Measurements from ENCODE around the gene SNRPA.
"Not testable (repeated sequence)": the region's sequence is repeated elsewhere in the genome, so short reads cannot be mapped to it uniquely, and the experiment has no call there.

Gene SNRPA

DNA sequence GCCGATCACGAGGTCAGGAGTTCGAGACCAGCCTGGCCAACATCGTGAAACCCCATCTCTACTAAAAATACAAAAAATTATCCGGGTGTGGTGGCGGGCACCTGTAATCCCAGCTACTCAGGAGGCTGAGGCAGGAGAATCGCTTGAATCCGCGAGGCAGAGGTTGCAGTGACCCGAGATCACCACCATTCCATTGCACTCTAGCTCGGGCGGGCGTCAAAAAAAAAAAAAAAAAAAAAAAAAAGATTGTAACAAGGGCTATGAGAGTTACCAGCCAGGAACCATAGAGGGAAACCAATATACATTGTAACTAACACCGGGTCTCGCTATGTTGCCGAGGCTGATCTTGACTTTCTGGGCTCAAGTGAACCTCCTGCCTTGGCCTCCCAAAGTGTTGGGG lies 18.7 kb upstream of the SNRPA start:
- H3K36me3 Mint-ChIP-seq (ENCODE audit: low read depth), result peaks cover 30% of the 10 kb centered on the region
- H3K4me3 Mint-ChIP-seq; DNase-seq (ENCODE audit: low spot score); H3K27ac Mint-ChIP-seq; H3K9me3 Mint-ChIP-seq; H3K27me3 Mint-ChIP-seq (ENCODE audit: low read depth); H3K4me1 Mint-ChIP-seq (ENCODE audit: low read depth): not testable (repeated sequence)

- no peak for DNase-seq (ENCODE audit: low spot score)
- Mint-ChIP-seq H3K36me3 (ENCODE audit: low read depth) (peaks cover 34% of the 10 kb centered on the region), H3K4me1 (ENCODE audit: low read depth) (no peaks in the 10 kb centered on the region), H3K4me3 (no peak overlapping the region), H3K9me3 (no peaks in the 10 kb centered on the region), H3K27me3 (ENCODE audit: low read depth) (no peaks in the 10 kb centered on the region), H3K27ac (no peak overlapping the region)
These were observed 17.9 kb upstream of the SNRPA start for GRCh38 chr19:40733149-40733548.

DNA sequence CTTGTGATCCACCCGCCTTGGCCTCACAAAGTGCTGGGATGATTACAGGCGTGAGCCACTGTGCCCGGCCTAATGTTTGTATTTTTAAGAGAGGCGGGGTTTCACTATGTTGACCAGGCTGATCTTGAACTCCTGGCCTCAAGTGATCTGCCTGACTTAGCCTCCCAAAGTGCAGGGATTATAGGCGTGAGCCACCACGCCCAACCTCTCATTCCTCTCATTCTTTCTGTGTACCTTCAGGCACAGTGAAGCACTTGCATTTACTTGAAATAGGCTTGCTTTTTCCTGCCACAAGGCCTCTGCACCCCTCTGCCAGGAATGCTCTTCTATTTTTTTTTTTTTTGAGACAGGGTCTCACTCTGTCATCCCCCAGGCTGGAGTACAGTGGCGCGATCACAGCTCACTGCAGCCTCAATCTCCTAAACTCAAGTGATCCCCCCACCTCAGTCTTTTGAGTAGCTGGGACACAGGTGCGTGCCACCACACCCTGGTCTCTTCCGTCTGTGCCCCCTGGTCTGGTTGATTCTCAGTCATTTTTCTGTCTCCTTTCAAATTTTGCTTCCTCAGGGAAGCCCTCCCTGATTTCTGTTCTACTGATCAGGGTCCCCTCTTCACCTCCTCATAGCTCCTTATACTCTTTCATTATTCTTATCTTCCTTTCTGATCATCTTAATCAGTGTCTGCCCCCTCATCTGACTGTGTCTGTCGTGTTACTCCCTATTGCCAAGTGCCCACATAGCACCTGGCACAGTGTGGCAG lies 15.8 kb upstream of the SNRPA start:
- H3K27ac Mint-ChIP-seq, result no peak overlapping the region
- peaks cover 35% of the 10 kb centered on the region for H3K36me3 Mint-ChIP-seq (ENCODE audit: low read depth)
- no peak for DNase-seq (ENCODE audit: low spot score)
- no peaks in the 10 kb centered on the region for H3K9me3 Mint-ChIP-seq
- H3K27me3 Mint-ChIP-seq (ENCODE audit: low read depth), result no peaks in the 10 kb centered on the region
- no peak overlapping the region for H3K4me3 Mint-ChIP-seq
- peaks cover 3% of the 10 kb centered on the region for H3K4me1 Mint-ChIP-seq (ENCODE audit: low read depth)

DNA sequence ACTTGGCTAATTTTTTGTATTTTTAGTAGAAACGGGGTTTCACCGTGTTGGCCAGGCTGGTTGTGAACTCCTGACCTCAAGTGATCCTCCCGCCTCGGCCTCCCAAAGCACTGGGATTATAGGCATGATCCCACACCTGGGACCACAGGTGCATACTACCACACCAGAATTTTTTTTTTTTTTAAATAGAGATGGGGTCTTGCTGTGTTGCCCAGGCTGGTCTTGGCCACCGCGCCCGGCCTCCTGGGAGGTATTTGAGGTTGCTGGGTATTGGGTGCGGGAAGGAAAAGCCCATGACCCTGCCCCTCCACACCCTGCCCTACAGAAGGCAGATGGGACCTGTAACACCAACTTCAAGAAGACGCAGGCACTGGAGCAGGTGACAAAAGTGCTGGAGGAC lies 14.3 kb upstream of the SNRPA start:
- DNase-seq (ENCODE audit: low spot score), result no peak

GRCh38 chr19:40737102-40737644 lies 13.8 kb upstream of the SNRPA start:
- Mint-ChIP-seq H3K27ac (no peak overlapping the region), H3K27me3 (ENCODE audit: low read depth) (no peaks in the 10 kb centered on the region), H3K9me3 (no peaks in the 10 kb centered on the region), H3K4me3 (no peak overlapping the region), H3K36me3 (ENCODE audit: low read depth) (peaks cover 27% of the 10 kb centered on the region), H3K4me1 (ENCODE audit: low read depth) (peaks cover 3% of the 10 kb centered on the region)
- no peak for DNase-seq (ENCODE audit: low spot score)

More for the DNA sequence above, 14.3 kb upstream of the SNRPA start:
- Mint-ChIP-seq H3K36me3 (ENCODE audit: low read depth) (peaks cover 27% of the 10 kb centered on the region), H3K9me3 (no peaks in the 10 kb centered on the region), H3K27ac (no peak overlapping the region), H3K4me3 (no peak overlapping the region), H3K27me3 (ENCODE audit: low read depth) (no peaks in the 10 kb centered on the region), H3K4me1 (ENCODE audit: low read depth) (peaks cover 3% of the 10 kb centered on the region)

- Mint-ChIP-seq H3K27ac (no peak overlapping the region), H3K4me3 (no peak overlapping the region), H3K4me1 (ENCODE audit: low read depth) (peaks cover 3% of the 10 kb centered on the region)
These were observed 11.8 kb upstream of the SNRPA start for GRCh38 chr19:40739030-40739839.

GRCh38 chr19:40739871-40740703 lies 10.9 kb upstream of the SNRPA start:
- H3K4me1 Mint-ChIP-seq (ENCODE audit: low read depth), result peaks cover 3% of the 10 kb centered on the region
- H3K9me3 Mint-ChIP-seq, result no peaks in the 10 kb centered on the region
- H3K27ac Mint-ChIP-seq, result no peak overlapping the region
- no peak overlapping the region for H3K4me3 Mint-ChIP-seq
- peaks cover 15% of the 10 kb centered on the region for H3K36me3 Mint-ChIP-seq (ENCODE audit: low read depth)
- no peaks in the 10 kb centered on the region for H3K27me3 Mint-ChIP-seq (ENCODE audit: low read depth)
- no peak for DNase-seq (ENCODE audit: low spot score)

More at GRCh38 chr19:40739030-40739839, 11.8 kb upstream of the SNRPA start:
- Mint-ChIP-seq H3K36me3 (ENCODE audit: low read depth) (peaks cover 17% of the 10 kb centered on the region), H3K27me3 (ENCODE audit: low read depth) (no peaks in the 10 kb centered on the region), H3K9me3 (no peaks in the 10 kb centered on the region)
- DNase-seq (ENCODE audit: low spot score), result no peak

GRCh38 chr19:40740747-40741146 lies 10.3 kb upstream of the SNRPA start:
- no peaks in the 10 kb centered on the region for H3K9me3 Mint-ChIP-seq
- peaks cover 8% of the 10 kb centered on the region for H3K36me3 Mint-ChIP-seq (ENCODE audit: low read depth)
- no peaks in the 10 kb centered on the region for H3K27me3 Mint-ChIP-seq (ENCODE audit: low read depth)
- no peak overlapping the region for H3K4me3 Mint-ChIP-seq
- DNase-seq (ENCODE audit: low spot score), result no peak
- H3K4me1 Mint-ChIP-seq (ENCODE audit: low read depth), result peaks cover 3% of the 10 kb centered on the region
- peak overlapping the region; percentile 4 for H3K27ac Mint-ChIP-seq

DNA sequence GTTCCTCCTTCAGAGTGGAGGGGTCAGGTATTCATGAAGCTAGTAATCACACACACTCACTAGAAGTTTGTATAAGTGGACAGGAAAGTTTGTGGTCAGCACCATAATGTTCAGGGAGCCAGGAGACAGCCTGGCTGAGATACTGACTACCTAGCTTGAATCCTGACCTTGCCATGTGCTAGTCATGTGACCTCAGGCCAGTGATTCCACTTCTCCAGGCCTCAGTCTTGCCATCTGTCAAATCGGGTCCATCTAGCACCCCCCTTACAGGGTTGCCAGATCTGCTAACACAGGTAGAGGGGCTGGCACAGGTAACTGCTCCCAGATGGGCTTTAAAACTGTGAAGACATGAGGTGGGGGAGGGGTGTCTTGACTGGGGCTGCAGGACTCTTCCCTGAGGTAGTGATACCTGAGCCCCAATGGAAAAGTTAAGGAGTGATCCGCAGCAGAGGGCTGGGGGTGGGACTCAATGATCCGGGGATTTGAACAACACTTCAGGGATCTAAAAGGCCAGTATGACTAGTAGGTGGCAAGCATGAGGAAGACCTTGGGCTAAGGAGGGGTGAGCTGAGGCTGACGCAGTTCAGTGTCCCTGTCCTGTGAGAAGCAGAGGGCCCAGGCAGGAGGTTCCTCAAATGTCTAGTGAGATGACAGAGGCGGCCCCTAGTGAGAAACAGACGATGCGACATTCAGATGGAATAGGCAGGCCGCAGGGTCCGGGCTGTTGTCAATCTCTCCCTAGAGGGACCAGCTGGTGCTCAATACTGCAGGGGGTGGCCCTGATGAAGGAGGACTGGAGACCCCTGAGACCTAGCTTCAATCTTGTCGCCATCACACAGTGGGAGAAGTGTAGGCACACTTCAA lies 9.2 kb upstream of the SNRPA start:
- DNase-seq (ENCODE audit: low spot score), result no peak
- Mint-ChIP-seq H3K4me3 (no peak overlapping the region), H3K9me3 (no peaks in the 10 kb centered on the region), H3K27ac (no peak overlapping the region), H3K36me3 (ENCODE audit: low read depth) (peaks cover 8% of the 10 kb centered on the region), H3K27me3 (ENCODE audit: low read depth) (no peaks in the 10 kb centered on the region), H3K4me1 (ENCODE audit: low read depth) (peaks cover 3% of the 10 kb centered on the region)

DNA sequence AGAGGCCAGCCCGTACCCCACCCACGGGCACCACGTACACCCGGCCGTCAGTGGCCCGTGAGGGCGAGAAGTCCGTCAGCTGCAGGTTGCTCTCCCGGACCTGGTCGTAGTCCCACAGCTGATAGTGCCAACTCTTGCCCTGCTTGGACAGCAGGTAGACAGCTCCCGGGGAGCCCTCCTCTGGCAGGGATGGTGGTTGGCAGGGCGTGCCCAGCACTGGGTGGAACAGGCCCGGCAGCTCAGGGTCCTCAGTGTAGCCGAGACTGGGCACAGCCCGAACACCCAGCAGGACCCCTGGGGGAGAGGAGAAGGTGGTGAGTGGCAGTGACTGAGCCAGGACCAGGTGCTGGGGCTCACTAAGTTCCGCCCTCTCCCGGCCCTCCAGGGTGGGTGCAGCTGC lies 8.5 kb upstream of the SNRPA start:
- peaks cover 3% of the 10 kb centered on the region for H3K4me1 Mint-ChIP-seq (ENCODE audit: low read depth)
- no peaks in the 10 kb centered on the region for H3K27me3 Mint-ChIP-seq (ENCODE audit: low read depth)
- peaks cover 6% of the 10 kb centered on the region for H3K36me3 Mint-ChIP-seq (ENCODE audit: low read depth)
- H3K4me3 Mint-ChIP-seq, result no peak overlapping the region
- DNase-seq (ENCODE audit: low spot score), result no peak
- H3K9me3 Mint-ChIP-seq, result no peaks in the 10 kb centered on the region
- H3K27ac Mint-ChIP-seq, result no peak overlapping the region

- H3K27ac Mint-ChIP-seq, result no peak overlapping the region
- H3K4me3 Mint-ChIP-seq, result no peak overlapping the region
- no peaks in the 10 kb centered on the region for H3K27me3 Mint-ChIP-seq (ENCODE audit: low read depth)
- peaks cover 4% of the 10 kb centered on the region for H3K36me3 Mint-ChIP-seq (ENCODE audit: low read depth)
- no peaks in the 10 kb centered on the region for H3K9me3 Mint-ChIP-seq
- H3K4me1 Mint-ChIP-seq (ENCODE audit: low read depth), result peaks cover 3% of the 10 kb centered on the region
- DNase-seq (ENCODE audit: low spot score), result no peak
These were observed 8.1 kb upstream of the SNRPA start for GRCh38 chr19:40742886-40743285.

GRCh38 chr19:40743926-40744325 lies 7.1 kb upstream of the SNRPA start:
- Mint-ChIP-seq H3K9me3 (no peaks in the 10 kb centered on the region), H3K4me3 (no peak overlapping the region), H3K4me1 (ENCODE audit: low read depth) (peaks cover 5% of the 10 kb centered on the region), H3K36me3 (ENCODE audit: low read depth) (peaks cover under 1% of the 10 kb centered on the region), H3K27me3 (ENCODE audit: low read depth) (no peaks in the 10 kb centered on the region), H3K27ac (no peak overlapping the region)
- DNase-seq (ENCODE audit: low spot score), result no peak
